DMS153 treated with DMSO at 0.1 percent for 48 hours (cell line): ENCODE measurements around the gene SLC45A1.
A peak's percentile ranks its signal among the peaks of the same experiment; 100 is the strongest.
"Not testable (repeated sequence)": the region's sequence is repeated elsewhere in the genome, so short reads cannot be mapped to it uniquely, and the experiment has no call there.

Experiments used
- DNase-seq: peaks from one replicate; lab custom pipeline; 2025; ENCODE audit not compliant: unreplicated experiment; lab: John Stamatoyannopoulos, UW

SLC45A1 gene

DNA sequence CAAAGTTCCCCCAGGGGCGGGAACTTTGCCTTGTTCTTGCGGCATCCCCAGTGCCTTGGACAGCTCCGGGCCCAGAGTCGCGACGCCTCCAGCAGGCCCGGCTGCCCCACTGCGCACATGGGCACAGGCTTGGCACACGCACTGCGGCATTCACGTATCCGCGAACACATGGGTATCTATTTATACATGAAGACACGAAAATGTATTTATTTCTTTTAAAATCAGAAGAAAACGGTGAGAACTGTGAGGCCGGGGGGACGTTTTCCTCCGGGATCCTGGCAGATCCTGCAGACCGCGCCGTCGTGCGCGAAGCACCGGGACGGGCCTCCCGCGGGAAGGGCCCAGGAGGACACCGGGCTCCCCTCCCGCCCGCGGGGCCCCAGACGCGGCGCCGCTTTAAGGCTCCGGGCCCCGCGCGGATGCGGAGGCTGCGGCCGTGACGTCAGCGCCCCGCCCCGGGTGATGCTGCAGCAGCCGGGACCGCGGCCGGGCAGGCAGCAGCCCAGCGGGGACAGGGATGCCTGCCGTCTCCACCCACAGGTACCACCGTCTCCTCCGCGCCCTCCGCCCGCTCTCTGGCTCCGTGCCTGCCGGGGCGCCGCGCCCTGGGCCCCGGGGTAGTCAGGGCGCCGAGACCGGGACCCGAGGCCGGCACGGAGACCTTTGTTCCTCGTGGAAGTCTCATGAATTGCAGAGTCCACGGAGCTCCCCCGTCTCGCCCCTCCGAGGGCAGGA is at the start of gene SLC45A1:
Gene SLC45A1, plus strand, starts transcription at position 468 of the 735 bp plus-strand sequence. CDS start 6,216 bp downstream, outside the sequence.
- peak; percentile 75 for DNase-seq

GRCh38 chr1:8273036-8273435 is 44.9 kb upstream of the SLC45A1 start:
- no peak for DNase-seq

GRCh38 chr1:8274352-8274751 is 43.6 kb upstream of the SLC45A1 start:
- DNase-seq, result peak; percentile 42

GRCh38 chr1:8276173-8276914 is 41.6 kb upstream of the SLC45A1 start:
- DNase-seq, result no peak

- DNase-seq, result no peak
Measured at GRCh38 chr1:8276932-8277331, 41.0 kb upstream of the SLC45A1 start.

DNA sequence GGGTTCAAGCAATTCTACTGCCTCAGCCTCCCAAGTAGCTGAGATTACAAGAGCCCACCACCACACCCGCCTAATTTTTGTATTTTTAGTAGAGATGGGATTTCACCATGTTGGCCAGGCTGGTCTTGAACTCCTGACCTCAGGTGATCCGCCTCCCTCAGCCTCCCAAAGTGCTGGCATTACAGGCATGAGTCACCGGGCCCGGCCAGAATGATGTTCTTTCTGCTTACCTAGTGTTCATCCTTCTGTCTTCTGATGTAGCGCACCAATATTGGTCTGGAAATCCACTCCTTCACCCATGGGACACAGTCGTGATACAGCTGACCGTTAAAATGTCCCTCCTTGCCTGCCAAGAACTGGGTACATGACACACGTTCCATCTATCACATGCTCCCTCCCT is 39.2 kb upstream of the SLC45A1 start:
- not testable (repeated sequence) for DNase-seq

DNA sequence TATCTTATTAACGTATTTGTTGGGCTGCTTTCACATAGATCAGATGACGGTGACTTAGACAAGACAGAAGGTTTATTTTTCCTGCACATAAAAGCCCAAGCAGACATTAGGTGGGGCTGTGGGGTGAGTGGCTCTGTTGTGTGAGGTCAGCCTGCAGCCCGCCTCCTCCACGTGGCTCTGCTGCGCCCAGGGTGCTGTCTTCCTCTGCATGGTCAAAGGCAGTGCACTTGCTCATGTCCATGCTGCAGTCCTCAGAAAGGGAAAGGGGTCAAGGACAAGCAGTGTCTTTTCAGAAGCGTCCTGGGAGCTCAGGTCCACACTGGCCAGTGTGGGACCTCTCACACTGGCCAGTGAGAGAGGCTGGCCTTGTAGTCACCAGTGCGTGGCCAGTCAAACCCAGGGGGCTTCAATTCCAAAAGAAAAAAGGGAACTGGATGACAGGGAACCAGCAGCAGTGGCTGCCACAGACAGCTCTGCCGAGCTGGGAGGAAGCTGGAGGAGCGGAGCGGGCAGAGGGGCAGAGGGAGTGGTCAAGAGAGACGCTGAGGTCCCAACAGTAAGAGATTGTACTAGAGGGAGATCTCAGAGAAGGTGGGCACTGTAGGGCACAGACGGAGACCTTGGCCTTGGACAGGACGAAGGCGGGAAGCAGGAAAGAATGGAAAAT is 35.9 kb upstream of the SLC45A1 start:
- DNase-seq, result no peak

DNA sequence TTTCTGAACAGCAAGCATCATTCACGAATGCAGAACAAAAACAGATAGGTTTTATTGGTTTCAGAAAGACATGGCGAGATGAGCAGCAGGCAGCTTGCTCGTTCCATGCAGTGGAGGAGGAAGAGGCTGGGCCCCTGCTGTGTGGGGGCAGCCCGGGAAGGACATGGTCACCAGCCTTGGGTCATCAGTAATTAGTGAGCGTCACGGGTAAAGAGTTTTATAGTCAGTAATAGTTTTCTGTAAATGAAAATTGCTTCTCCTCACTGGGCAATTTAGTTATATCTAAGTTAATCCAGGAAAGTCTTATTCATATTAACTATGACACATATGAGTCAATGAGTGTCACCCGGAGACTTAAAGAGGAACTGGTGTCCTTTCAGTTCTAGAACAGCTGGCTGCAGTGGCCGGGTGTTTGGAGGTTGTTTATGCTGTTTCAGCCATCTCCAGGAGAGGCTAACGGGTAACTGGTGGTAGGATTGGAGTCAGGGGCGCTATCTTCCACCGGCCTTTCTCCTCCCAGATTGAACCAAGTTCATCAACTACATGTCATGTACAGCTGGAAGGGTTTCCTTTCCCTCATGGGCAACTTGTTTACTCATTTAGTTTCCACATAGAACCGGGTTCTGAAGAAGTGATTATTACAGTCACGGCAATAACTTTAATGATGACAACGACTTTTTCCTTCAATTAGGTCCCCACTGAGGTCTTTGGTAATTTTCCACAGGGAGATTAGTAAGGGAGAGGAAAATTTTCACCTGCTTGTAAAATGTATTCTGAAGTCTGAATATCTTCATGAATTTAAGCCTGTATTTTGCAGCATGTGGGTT is 34.6 kb upstream of the SLC45A1 start:
- DNase-seq, result no peak

GRCh38 chr1:8284127-8284526 is 33.8 kb upstream of the SLC45A1 start:
- DNase-seq, result no peak

GRCh38 chr1:8285103-8285502 is 32.8 kb upstream of the SLC45A1 start:
- DNase-seq, result no peak

- no peak for DNase-seq
Measured at GRCh38 chr1:8285965-8286364, 31.9 kb upstream of the SLC45A1 start.

GRCh38 chr1:8293118-8293517 is 24.8 kb upstream of the SLC45A1 start:
- DNase-seq, result no peak

- DNase-seq, result no peak
Measured at GRCh38 chr1:8293641-8294169, 24.2 kb upstream of the SLC45A1 start.

GRCh38 chr1:8294170-8294697 is 23.7 kb upstream of the SLC45A1 start:
- no peak for DNase-seq

DNA sequence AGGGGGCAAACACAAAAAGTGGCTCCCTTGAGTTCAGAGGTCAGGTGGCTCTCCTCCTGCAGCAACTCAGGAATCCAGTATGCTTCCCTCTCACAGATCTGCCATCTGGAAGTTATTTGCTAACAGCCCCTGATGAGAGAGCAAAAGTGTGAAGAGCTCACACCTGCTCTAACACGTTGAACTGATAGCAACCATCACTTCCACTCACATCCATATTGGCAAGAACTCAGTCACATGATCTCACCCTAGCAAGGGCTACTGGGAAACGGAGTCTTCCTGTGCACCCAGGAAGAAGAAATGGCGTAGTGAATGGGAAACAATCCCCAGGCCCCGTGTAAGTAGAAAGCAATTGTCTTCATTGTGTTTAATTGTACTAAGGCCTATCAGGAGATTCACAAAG is 20.7 kb upstream of the SLC45A1 start:
- no peak for DNase-seq

- no peak for DNase-seq
Measured at GRCh38 chr1:8299963-8300362, 18.0 kb upstream of the SLC45A1 start.

- no peak for DNase-seq
Measured at GRCh38 chr1:8302081-8302956, 15.6 kb upstream of the SLC45A1 start.

DNA sequence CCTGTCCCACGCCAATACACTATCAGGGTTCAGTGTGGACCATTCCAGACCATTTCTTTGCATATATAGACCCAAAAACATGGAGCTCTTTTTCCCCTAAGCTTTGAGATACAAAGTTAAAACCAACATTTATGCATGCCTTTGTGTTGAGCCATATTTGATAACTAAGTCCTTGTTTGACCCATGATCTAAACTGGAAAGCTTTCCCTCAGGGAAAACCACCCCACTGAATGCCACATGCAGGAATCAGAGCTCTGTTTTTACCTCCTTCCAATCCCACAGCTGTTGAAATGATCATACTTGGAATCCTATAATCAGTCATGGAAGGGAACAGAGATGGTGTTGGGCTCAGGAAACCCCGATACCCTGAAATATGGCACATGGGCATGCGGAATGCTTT is 14.8 kb upstream of the SLC45A1 start:
- DNase-seq, result no peak

DNA sequence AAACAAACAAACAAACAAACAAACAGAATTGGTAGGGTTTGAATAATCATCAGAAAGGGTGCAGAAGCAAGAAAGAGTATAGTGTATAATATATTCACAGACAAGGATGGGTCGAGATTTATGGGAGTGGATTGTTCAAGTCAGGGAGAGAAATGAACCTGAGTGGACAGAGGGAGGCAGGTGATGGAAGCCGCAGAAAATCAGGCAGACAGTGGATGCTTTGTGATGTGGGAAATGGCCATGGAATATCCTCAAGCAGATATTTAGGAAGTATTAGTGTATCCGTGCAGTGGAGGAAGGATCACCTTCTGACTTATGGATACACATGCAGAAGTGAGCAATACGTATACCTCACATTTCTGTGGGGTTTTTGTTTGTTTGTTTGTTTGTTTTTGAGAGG is 14.0 kb upstream of the SLC45A1 start:
- no peak for DNase-seq

DNA sequence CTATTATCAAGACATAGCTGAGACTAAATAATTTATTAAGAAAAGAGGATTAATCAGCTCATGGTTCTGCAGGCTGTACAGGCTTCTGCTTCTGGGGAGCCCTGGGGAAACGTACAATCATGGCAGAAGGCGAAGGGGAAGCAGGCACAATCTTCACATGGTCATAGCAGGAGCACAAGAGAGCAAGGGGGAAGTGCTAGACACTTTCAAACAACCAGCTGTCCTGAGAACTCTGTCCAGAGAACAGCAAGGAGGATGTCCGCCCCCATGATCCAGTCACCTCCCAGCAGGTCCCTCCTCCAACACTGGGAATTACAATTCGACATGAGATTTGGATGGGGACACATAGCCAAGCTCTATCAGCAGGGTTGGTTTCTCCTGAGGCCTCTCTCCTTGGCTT is 10.3 kb upstream of the SLC45A1 start:
- no peak for DNase-seq
